ENCODE results near the gene ASXL3. TPM values are rescaled to one million over a fixed set of nuclear protein-coding genes. Genes with fewer than 3 reads are reported as not detected.
A peak's percentile ranks its signal among the peaks of the same experiment; 100 is the strongest.

Gene ASXL3
- total RNA-seq, 1 experiment from 2014 or later = 0.11 TPM

GRCh38 chr18:33600846-33601245, 22.8 kb downstream of the ASXL3 start:
- no peak for DNase-seq (ENCODE audit: low spot score)
- H3K27me3 ChIP-seq (replicated peaks; ENCODE audit: insufficient read depth, low read depth, low read length, poor library complexity) = no peaks in the 10 kb centered on the region
- ChIA-PET CTCF (no interaction called here), POLR2A (ENCODE audit: low non-redundant PET) (no interaction called here)
- no peaks in the 10 kb centered on the region for H3K4me1 ChIP-seq (ENCODE audit: insufficient read depth, low read length, poor library complexity, severe bottlenecking)
- H3K27ac ChIP-seq (ENCODE audit: low read depth, low read length, poor library complexity, severe bottlenecking) = no peak overlapping the region
- no TSS peak for BruUV-seq (replicated peaks)
- no peak overlapping the region for H3K4me3 ChIP-seq (ENCODE audit: low read depth, low read length, poor library complexity, severe bottlenecking)
- TF ChIP-seq EZH2 (IDR thresholded peaks at IDR 0.05; ENCODE audit: borderline replicate concordance, low read depth, low read length, poor library complexity, severe bottlenecking) = no peak
- no peak for TF ChIP-seq CTCF (conservative IDR thresholded peaks at IDR 0.05; ENCODE audit: low read depth, low read length)
- no peaks in the 10 kb centered on the region for H3K9me3 ChIP-seq (ENCODE audit: low read depth, low read length, poor library complexity, severe bottlenecking)
- no peaks in the 10 kb centered on the region for H3K36me3 ChIP-seq (ENCODE audit: insufficient read depth, low read length, poor library complexity, severe bottlenecking)
- intact Hi-C loops (cut with micrococcal nuclease; ENCODE audit: unreplicated experiment) = no loop called here

GRCh38 chr18:33603454-33603853, 25.4 kb downstream of the ASXL3 start:
- no peak for TF ChIP-seq CTCF (conservative IDR thresholded peaks at IDR 0.05; ENCODE audit: low read depth, low read length)
- TF ChIP-seq EZH2 (IDR thresholded peaks at IDR 0.05; ENCODE audit: borderline replicate concordance, low read depth, low read length, poor library complexity, severe bottlenecking) = no peak
- intact Hi-C loops (cut with micrococcal nuclease; ENCODE audit: unreplicated experiment) = no loop called here
- no peaks in the 10 kb centered on the region for H3K4me1 ChIP-seq (ENCODE audit: insufficient read depth, low read length, poor library complexity, severe bottlenecking)
- no peak overlapping the region for H3K27ac ChIP-seq (ENCODE audit: low read depth, low read length, poor library complexity, severe bottlenecking)
- no peaks in the 10 kb centered on the region for H3K9me3 ChIP-seq (ENCODE audit: low read depth, low read length, poor library complexity, severe bottlenecking)
- BruUV-seq (replicated peaks) = no TSS peak
- H3K4me3 ChIP-seq (ENCODE audit: low read depth, low read length, poor library complexity, severe bottlenecking) = no peak overlapping the region
- CTCF ChIA-PET = no interaction called here
- H3K27me3 ChIP-seq (replicated peaks; ENCODE audit: insufficient read depth, low read depth, low read length, poor library complexity) = no peaks in the 10 kb centered on the region
- DNase-seq (ENCODE audit: low spot score) = no peak
- POLR2A ChIA-PET (ENCODE audit: low non-redundant PET) = no interaction called here
- H3K36me3 ChIP-seq (ENCODE audit: insufficient read depth, low read length, poor library complexity, severe bottlenecking) = no peaks in the 10 kb centered on the region

- TF ChIP-seq CTCF (conservative IDR thresholded peaks at IDR 0.05; ENCODE audit: low read depth, low read length) (no peak), EZH2 (IDR thresholded peaks at IDR 0.05; ENCODE audit: borderline replicate concordance, low read depth, low read length, poor library complexity, severe bottlenecking) (no peak)
- Histone ChIP-seq H3K27me3 (replicated peaks; ENCODE audit: insufficient read depth, low read depth, low read length, poor library complexity) (no peaks in the 10 kb centered on the region), H3K36me3 (ENCODE audit: insufficient read depth, low read length, poor library complexity, severe bottlenecking) (no peaks in the 10 kb centered on the region), H3K4me1 (ENCODE audit: insufficient read depth, low read length, poor library complexity, severe bottlenecking) (no peaks in the 10 kb centered on the region), H3K4me3 (ENCODE audit: low read depth, low read length, poor library complexity, severe bottlenecking) (no peak overlapping the region), H3K27ac (ENCODE audit: low read depth, low read length, poor library complexity, severe bottlenecking) (no peak overlapping the region), H3K9me3 (ENCODE audit: low read depth, low read length, poor library complexity, severe bottlenecking) (no peaks in the 10 kb centered on the region)
- DNase-seq (ENCODE audit: low spot score) = peak; percentile 0
- BruUV-seq (replicated peaks) = no TSS peak
- ChIA-PET POLR2A (ENCODE audit: low non-redundant PET) (no interaction called here), CTCF (no interaction called here)
- intact Hi-C loops (cut with micrococcal nuclease; ENCODE audit: unreplicated experiment) = no loop called here
Observed at GRCh38 chr18:33605250-33605649, 27.2 kb downstream of the ASXL3 start.
